GF-D8 (cell line): Measurements from ENCODE around the gene EXOC6B.

ENCODE experiments used
- DNase-seq: peaks from one replicate; lab custom pipeline; 2025; lab: John Stamatoyannopoulos, UW

Gene EXOC6B

GRCh38 chr2:72361042-72361441, 464.8 kb downstream of the EXOC6B start:
- no peak for DNase-seq

GRCh38 chr2:72350852-72351251, 475.0 kb downstream of the EXOC6B start:
- no peak for DNase-seq

GRCh38 chr2:72349016-72349415, 476.8 kb downstream of the EXOC6B start:
- no peak for DNase-seq

GRCh38 chr2:72347081-72347480, 478.8 kb downstream of the EXOC6B start:
- no peak for DNase-seq

GRCh38 chr2:72341639-72342038, 484.2 kb downstream of the EXOC6B start:
- no peak for DNase-seq

- no peak for DNase-seq
Observed at GRCh38 chr2:72340665-72341064, 485.2 kb downstream of the EXOC6B start.

- no peak for DNase-seq
Observed at GRCh38 chr2:72338076-72338475, 487.8 kb downstream of the EXOC6B start.

GRCh38 chr2:72332720-72333119, 493.1 kb downstream of the EXOC6B start:
- no peak for DNase-seq

GRCh38 chr2:72330652-72331051, 495.2 kb downstream of the EXOC6B start:
- DNase-seq, result no peak

GRCh38 chr2:72326759-72327158, 499.1 kb downstream of the EXOC6B start:
- no peak for DNase-seq

- no peak for DNase-seq
Observed at GRCh38 chr2:72325592-72326422, 500.0 kb downstream of the EXOC6B start.

GRCh38 chr2:72316774-72317173, 509.1 kb downstream of the EXOC6B start:
- DNase-seq, result no peak

- DNase-seq, result no peak
Observed at GRCh38 chr2:72300147-72300684, 525.6 kb downstream of the EXOC6B start.

GRCh38 chr2:72293620-72294019, 532.2 kb downstream of the EXOC6B start:
- no peak for DNase-seq

GRCh38 chr2:72292433-72292832, 533.4 kb downstream of the EXOC6B start:
- no peak for DNase-seq

GRCh38 chr2:72291059-72291458, 534.8 kb downstream of the EXOC6B start:
- no peak for DNase-seq

GRCh38 chr2:72289736-72290135, 536.1 kb downstream of the EXOC6B start:
- DNase-seq, result no peak

GRCh38 chr2:72289283-72289682, 536.5 kb downstream of the EXOC6B start:
- no peak for DNase-seq

- DNase-seq, result no peak
Observed at GRCh38 chr2:72278046-72278445, 547.8 kb downstream of the EXOC6B start.

- DNase-seq, result no peak
Observed at GRCh38 chr2:72276876-72277275, 549.0 kb downstream of the EXOC6B start.

GRCh38 chr2:72276356-72276755, 549.5 kb downstream of the EXOC6B start:
- no peak for DNase-seq

GRCh38 chr2:72275084-72275483, 550.7 kb downstream of the EXOC6B start:
- no peak for DNase-seq

- no peak for DNase-seq
Observed at GRCh38 chr2:72274380-72274797, 551.4 kb downstream of the EXOC6B start.

- DNase-seq, result no peak
Observed at GRCh38 chr2:72273384-72273783, 552.4 kb downstream of the EXOC6B start.
